GM23248 (cell line): ENCODE data around the gene UFD1.

Source experiments
- EZH2 ChIP-seq: fragments of 200-600 bp; sonication (generic); IDR thresholded peaks from 2 replicates; pipeline ENCODE4 v1.6.1; 2018; ENCODE audit warnings: antibody characterized with exemption, mild to moderate bottlenecking; ENCODE audit not compliant: insufficient read depth, poor library complexity, severe bottlenecking
- EZH2phosphoT487 ChIP-seq: fragments of 200-600 bp; sonication (generic); IDR thresholded peaks from 2 replicates; pipeline ENCODE4 v1.6.1; 2018; ENCODE audit warnings: antibody characterized with exemption, moderate library complexity, mild to moderate bottlenecking, low read depth; ENCODE audit not compliant: insufficient read depth

DNA sequence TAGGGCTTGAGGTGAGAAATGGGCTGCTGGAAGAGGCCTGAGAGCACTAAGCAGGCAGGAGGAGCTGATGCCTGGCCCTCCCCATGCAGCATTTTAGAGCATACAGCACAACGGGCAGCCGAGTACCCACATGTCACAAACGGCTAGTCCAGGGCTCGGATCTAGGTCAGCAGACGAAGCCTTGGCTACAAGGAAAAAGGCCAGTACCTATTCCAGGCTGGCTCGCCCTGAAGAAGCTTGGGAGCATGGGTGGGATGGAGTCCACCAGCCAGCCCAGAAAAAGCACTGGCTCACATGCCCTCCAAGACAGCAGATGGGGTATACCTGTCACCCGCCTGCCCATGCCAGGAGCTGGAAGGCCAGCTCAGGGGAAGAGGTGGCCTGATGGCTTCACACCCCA lies 9.6 kb downstream of the UFD1 start:
- TF ChIP-seq EZH2 (no peak), EZH2phosphoT487 (no peak)
